ENCODE data around the gene ATP9A. TPM values are rescaled to one million over a fixed set of nuclear protein-coding genes. Genes with fewer than 3 reads are reported as not detected.

The ATP9A gene
- polyA plus RNA-seq, 1 donor (not counting 4 experiments of a cell fraction or from before 2014, with no cell fraction given): 5.8 TPM

DNA sequence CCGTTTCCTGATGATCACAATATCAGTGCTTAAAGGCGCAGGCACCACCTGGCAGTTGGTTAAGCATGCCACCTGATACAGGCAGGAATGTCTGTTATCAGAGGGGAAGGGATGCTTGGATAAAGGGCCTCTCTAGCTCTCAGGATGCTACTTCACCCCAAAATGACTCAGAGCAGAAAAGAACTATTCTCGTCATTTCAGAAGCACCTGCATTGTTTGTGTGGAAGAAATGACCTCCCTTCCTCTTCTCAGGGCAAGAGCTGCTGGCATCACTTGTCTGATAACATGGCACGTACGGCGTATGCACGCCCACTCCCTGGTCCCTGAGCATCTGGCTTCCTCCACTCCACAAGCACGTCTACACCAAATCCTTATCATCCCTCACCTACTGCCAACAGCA lies 47.3 kb downstream of the ATP9A start:
- Histone ChIP-seq H3K27me3 (ENCODE audit: control insufficient read depth, extremely low read depth, insufficient read depth, low read length) (no peaks in the 10 kb centered on the region), H4K20me1 (ENCODE audit: control insufficient read depth, extremely low read depth, insufficient read depth, low read length) (no peaks in the 10 kb centered on the region), H3K4me3 (ENCODE audit: control insufficient read depth in 2 of 3, extremely low read depth in 1 of 3, insufficient read depth in 2 of 3, low read depth in 1 of 3, low read length in 3 of 3) (no peak overlapping the region), H3K9me1 (ENCODE audit: control insufficient read depth, extremely low read depth, insufficient read depth, low read length) (no peaks in the 10 kb centered on the region), H2AFZ (ENCODE audit: control insufficient read depth, low read length) (no peak overlapping the region), H3K9me3 (ENCODE audit: control insufficient read depth, low read depth, low read length) (no peaks in the 10 kb centered on the region), H3K27ac (ENCODE audit: control insufficient read depth, insufficient read depth, low read length) (no peak overlapping the region), H3K79me2 (ENCODE audit: control insufficient read depth, insufficient read depth, low read length) (no peaks in the 10 kb centered on the region), H3K36me3 (ENCODE audit: control insufficient read depth in 2 of 2, extremely low read depth in 1 of 2, insufficient read depth in 2 of 2, low read length in 2 of 2) (no peaks in the 10 kb centered on the region), H3K4me1 (ENCODE audit: control insufficient read depth, extremely low read depth, insufficient read depth, low read length) (no peaks in the 10 kb centered on the region), H3K4me2 (ENCODE audit: control insufficient read depth, extremely low read depth, insufficient read depth, low read depth, low read length) (no peak overlapping the region), H3K9ac (ENCODE audit: control insufficient read depth, extremely low read depth, insufficient read depth, low read length) (no peak overlapping the region)
- DNase-seq (ENCODE audit: low read depth, low spot score) (no peak), FAIRE-seq (no peak)
- TF ChIP-seq, protein P1, sequence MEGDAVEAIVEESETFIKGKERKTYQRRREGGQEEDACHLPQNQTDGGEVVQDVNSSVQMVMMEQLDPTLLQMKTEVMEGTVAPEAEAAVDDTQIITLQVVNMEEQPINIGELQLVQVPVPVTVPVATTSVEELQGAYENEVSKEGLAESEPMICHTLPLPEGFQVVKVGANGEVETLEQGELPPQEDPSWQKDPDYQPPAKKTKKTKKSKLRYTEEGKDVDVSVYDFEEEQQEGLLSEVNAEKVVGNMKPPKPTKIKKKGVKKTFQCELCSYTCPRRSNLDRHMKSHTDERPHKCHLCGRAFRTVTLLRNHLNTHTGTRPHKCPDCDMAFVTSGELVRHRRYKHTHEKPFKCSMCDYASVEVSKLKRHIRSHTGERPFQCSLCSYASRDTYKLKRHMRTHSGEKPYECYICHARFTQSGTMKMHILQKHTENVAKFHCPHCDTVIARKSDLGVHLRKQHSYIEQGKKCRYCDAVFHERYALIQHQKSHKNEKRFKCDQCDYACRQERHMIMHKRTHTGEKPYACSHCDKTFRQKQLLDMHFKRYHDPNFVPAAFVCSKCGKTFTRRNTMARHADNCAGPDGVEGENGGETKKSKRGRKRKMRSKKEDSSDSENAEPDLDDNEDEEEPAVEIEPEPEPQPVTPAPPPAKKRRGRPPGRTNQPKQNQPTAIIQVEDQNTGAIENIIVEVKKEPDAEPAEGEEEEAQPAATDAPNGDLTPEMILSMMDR (optimal IDR thresholded peaks at IDR 0.05 in 1 of 3, IDR thresholded peaks at IDR 0.05 in 1 of 3, conservative IDR thresholded peaks at IDR 0.05 in 1 of 3; ENCODE audit: extremely low read depth in 1 of 3, insufficient read depth in 2 of 3, low read length in 3 of 3): no peak
- no peak for TF ChIP-seq EZH2 (IDR thresholded peaks at IDR 0.05; ENCODE audit: low read length)
- dilution Hi-C loops (cut with MboI; ENCODE audit: extremely low pct_ligation_motif_present, low sequenced_read_pairs): no loop called here

DNA sequence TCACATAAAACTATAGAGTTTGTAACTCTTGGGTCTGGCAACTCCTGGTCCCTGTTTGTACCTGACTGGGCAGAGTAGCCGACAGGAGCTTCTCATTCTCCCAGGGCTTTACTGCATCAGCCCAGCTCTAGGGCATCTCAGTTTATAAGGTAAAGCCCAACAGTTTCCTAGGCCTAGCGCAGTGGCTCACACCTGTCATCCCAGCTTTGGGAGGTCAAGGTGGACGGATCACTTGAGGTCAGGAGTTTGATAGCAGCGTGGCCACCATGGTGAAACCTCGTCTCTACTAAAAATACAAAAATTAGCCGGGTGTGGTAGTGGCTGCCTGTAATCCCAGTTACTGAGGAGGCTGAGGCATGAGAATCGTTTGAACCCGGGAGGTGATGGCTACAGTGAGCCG lies 47.8 kb downstream of the ATP9A start:
- Histone ChIP-seq H3K9ac (ENCODE audit: control insufficient read depth, extremely low read depth, insufficient read depth, low read length) (no peak overlapping the region), H3K9me1 (ENCODE audit: control insufficient read depth, extremely low read depth, insufficient read depth, low read length) (no peaks in the 10 kb centered on the region), H2AFZ (ENCODE audit: control insufficient read depth, low read length) (no peak overlapping the region), H3K4me3 (ENCODE audit: control insufficient read depth in 2 of 3, extremely low read depth in 1 of 3, insufficient read depth in 2 of 3, low read depth in 1 of 3, low read length in 3 of 3) (no peak overlapping the region), H3K9me3 (ENCODE audit: control insufficient read depth, low read depth, low read length) (no peaks in the 10 kb centered on the region), H3K36me3 (ENCODE audit: control insufficient read depth in 2 of 2, extremely low read depth in 1 of 2, insufficient read depth in 2 of 2, low read length in 2 of 2) (no peaks in the 10 kb centered on the region), H3K27me3 (ENCODE audit: control insufficient read depth, extremely low read depth, insufficient read depth, low read length) (no peaks in the 10 kb centered on the region), H4K20me1 (ENCODE audit: control insufficient read depth, extremely low read depth, insufficient read depth, low read length) (no peaks in the 10 kb centered on the region), H3K4me1 (ENCODE audit: control insufficient read depth, extremely low read depth, insufficient read depth, low read length) (no peaks in the 10 kb centered on the region), H3K79me2 (ENCODE audit: control insufficient read depth, insufficient read depth, low read length) (no peaks in the 10 kb centered on the region), H3K4me2 (ENCODE audit: control insufficient read depth, extremely low read depth, insufficient read depth, low read depth, low read length) (no peak overlapping the region), H3K27ac (ENCODE audit: control insufficient read depth, insufficient read depth, low read length) (no peak overlapping the region)
- dilution Hi-C loops (cut with MboI; ENCODE audit: extremely low pct_ligation_motif_present, low sequenced_read_pairs): no loop called here
- TF ChIP-seq, protein P1 (optimal IDR thresholded peaks at IDR 0.05 in 1 of 3, IDR thresholded peaks at IDR 0.05 in 1 of 3, conservative IDR thresholded peaks at IDR 0.05 in 1 of 3; ENCODE audit: extremely low read depth in 1 of 3, insufficient read depth in 2 of 3, low read length in 3 of 3): no peak
- TF ChIP-seq EZH2 (IDR thresholded peaks at IDR 0.05; ENCODE audit: low read length): no peak
- DNase-seq (ENCODE audit: low read depth, low spot score) (no peak), FAIRE-seq (no peak)
